Measurements from ENCODE around the gene CDC42EP4. TPM values are rescaled to one million over a fixed set of nuclear protein-coding genes. Genes with fewer than 3 reads are reported as not detected.

CDC42EP4 gene
- total RNA-seq, 1 experiment from 2014 or later, result 83.1 TPM

- Histone ChIP-seq H3K27me3 (ENCODE audit: low read length) (no peaks in the 10 kb centered on the region), H3K36me3 (ENCODE audit: low read depth, low read length) (no peaks in the 10 kb centered on the region), H2AFZ (ENCODE audit: low read length) (no peak overlapping the region), H3K79me2 (ENCODE audit: low read length) (no peaks in the 10 kb centered on the region), H3K4me2 (ENCODE audit: low read length) (no peak overlapping the region), H3K9me3 (ENCODE audit: low read length) (no peaks in the 10 kb centered on the region), H3F3A (ENCODE audit: low read length, unreplicated experiment) (no peaks in the 10 kb centered on the region), H3K4me1 (ENCODE audit: insufficient read depth, low read length) (no peaks in the 10 kb centered on the region), H3K4me3 (ENCODE audit: low read length) (no peak overlapping the region), H3K9ac (ENCODE audit: low read length) (no peak overlapping the region), H3K9me2 (replicated peaks; ENCODE audit: low read length) (no peaks in the 10 kb centered on the region), H3K27ac (ENCODE audit: low read length) (no peak overlapping the region), H4K20me1 (ENCODE audit: low read length) (no peaks in the 10 kb centered on the region)
- no TSS peak for BruUV-seq (replicated peaks)
- CTCF ChIA-PET, result no interaction called here
- DNase-seq (no peak), ATAC-seq (no peak)
- intact Hi-C loops (cut with micrococcal nuclease), result no loop called here
- POLR2A ChIA-PET (ENCODE audit: unreplicated experiment), result no interaction called here
- no peak for TF ChIP-seq EZH2 (IDR thresholded peaks at IDR 0.05; ENCODE audit: low read length, unreplicated experiment)
- no peak for TF ChIP-seq EZH2phosphoT487 (IDR thresholded peaks at IDR 0.05; ENCODE audit: borderline replicate concordance, low read length)
- TF ChIP-seq CTCF (conservative IDR thresholded peaks at IDR 0.05; ENCODE audit: low read depth, low read length), result no peak
Observed at GRCh38 chr17:73348829-73349095, 37.0 kb upstream of the CDC42EP4 start.

GRCh38 chr17:73348018-73348828 lies 36.4 kb upstream of the CDC42EP4 start:
- no peak overlapping the region for H2AFZ ChIP-seq (ENCODE audit: low read length)
- no peak overlapping the region for H3K4me3 ChIP-seq (ENCODE audit: low read length)
- ChIA-PET POLR2A (ENCODE audit: unreplicated experiment) (no interaction called here), CTCF (no interaction called here)
- BruUV-seq (replicated peaks), result no TSS peak
- intact Hi-C loops (cut with micrococcal nuclease), result no loop called here
- ATAC-seq, result no peak
- H3F3A ChIP-seq (ENCODE audit: low read length, unreplicated experiment), result no peaks in the 10 kb centered on the region
- H3K36me3 ChIP-seq (ENCODE audit: low read depth, low read length), result no peaks in the 10 kb centered on the region
- no peaks in the 10 kb centered on the region for H3K4me1 ChIP-seq (ENCODE audit: insufficient read depth, low read length)
- H4K20me1 ChIP-seq (ENCODE audit: low read length), result no peaks in the 10 kb centered on the region
- H3K27me3 ChIP-seq (ENCODE audit: low read length), result no peaks in the 10 kb centered on the region
- H3K9me2 ChIP-seq (replicated peaks; ENCODE audit: low read length), result no peaks in the 10 kb centered on the region
- no peaks in the 10 kb centered on the region for H3K9me3 ChIP-seq (ENCODE audit: low read length)
- DNase-seq, result no peak
- no peaks in the 10 kb centered on the region for H3K79me2 ChIP-seq (ENCODE audit: low read length)
- H3K27ac ChIP-seq (ENCODE audit: low read length), result no peak overlapping the region
- no peak overlapping the region for H3K9ac ChIP-seq (ENCODE audit: low read length)
- no peak overlapping the region for H3K4me2 ChIP-seq (ENCODE audit: low read length)
- TF ChIP-seq EZH2 (IDR thresholded peaks at IDR 0.05; ENCODE audit: low read length, unreplicated experiment), result no peak
- no peak for TF ChIP-seq EZH2phosphoT487 (IDR thresholded peaks at IDR 0.05; ENCODE audit: borderline replicate concordance, low read length)
- no peak for TF ChIP-seq CTCF (conservative IDR thresholded peaks at IDR 0.05; ENCODE audit: low read depth, low read length)

GRCh38 chr17:73347351-73347750 lies 35.5 kb upstream of the CDC42EP4 start:
- no peaks in the 10 kb centered on the region for H3K36me3 ChIP-seq (ENCODE audit: low read depth, low read length)
- no peak overlapping the region for H3K9ac ChIP-seq (ENCODE audit: low read length)
- no peaks in the 10 kb centered on the region for H3K9me3 ChIP-seq (ENCODE audit: low read length)
- H3K9me2 ChIP-seq (replicated peaks; ENCODE audit: low read length), result no peaks in the 10 kb centered on the region
- TF ChIP-seq CTCF (conservative IDR thresholded peaks at IDR 0.05; ENCODE audit: low read depth, low read length) (no peak), EZH2 (IDR thresholded peaks at IDR 0.05; ENCODE audit: low read length, unreplicated experiment) (no peak), EZH2phosphoT487 (IDR thresholded peaks at IDR 0.05; ENCODE audit: borderline replicate concordance, low read length) (no peak)
- intact Hi-C loops (cut with micrococcal nuclease), result no loop called here
- H3K27me3 ChIP-seq (ENCODE audit: low read length), result no peaks in the 10 kb centered on the region
- CTCF ChIA-PET, result no interaction called here
- POLR2A ChIA-PET (ENCODE audit: unreplicated experiment), result no interaction called here
- DNase-seq (no peak), ATAC-seq (no peak)
- H3K79me2 ChIP-seq (ENCODE audit: low read length), result no peaks in the 10 kb centered on the region
- H3K4me3 ChIP-seq (ENCODE audit: low read length), result no peak overlapping the region
- peaks cover 7% of the 10 kb centered on the region for H3K4me1 ChIP-seq (ENCODE audit: insufficient read depth, low read length)
- H3K27ac ChIP-seq (ENCODE audit: low read length), result no peak overlapping the region
- no peaks in the 10 kb centered on the region for H4K20me1 ChIP-seq (ENCODE audit: low read length)
- no peak overlapping the region for H2AFZ ChIP-seq (ENCODE audit: low read length)
- no peaks in the 10 kb centered on the region for H3F3A ChIP-seq (ENCODE audit: low read length, unreplicated experiment)
- no peak overlapping the region for H3K4me2 ChIP-seq (ENCODE audit: low read length)
- BruUV-seq (replicated peaks), result no TSS peak

All from PC-3 (cell line).